Fibroblast of pulmonary artery (primary cell): ENCODE data around the gene PTPN2.
A peak's percentile ranks its signal among the peaks of the same experiment; 100 is the strongest.

Experiments used
- DNase-seq: peaks from one replicate; pipeline ENCODE4 v3.0.0-alpha.2; 2010; ENCODE audit warnings: low read depth
- H3K4me3 ChIP-seq: replicated peaks from 2 replicates; pipeline ENCODE4 v1.5.1; 2011; ENCODE audit warnings: low read depth, mild to moderate bottlenecking, control low read depth, low read length, moderate library complexity
- CTCF ChIP-seq: IDR thresholded peaks from 2 replicates; pipeline ENCODE4 v1.5.1; 2011; ENCODE audit warnings: mild to moderate bottlenecking, control low read depth, low read length, inconsistent platforms; ENCODE audit errors: missing control alignments

PTPN2 gene

GRCh38 chr18:12924616-12925015 is 40.6 kb upstream of the PTPN2 start:
- no peak for TF ChIP-seq CTCF
- H3K4me3 ChIP-seq, result no peak overlapping the region
- DNase-seq, result no peak

GRCh38 chr18:12922266-12922665 is 38.2 kb upstream of the PTPN2 start:
- H3K4me3 ChIP-seq, result no peak overlapping the region
- no peak for DNase-seq
- no peak for TF ChIP-seq CTCF

DNA sequence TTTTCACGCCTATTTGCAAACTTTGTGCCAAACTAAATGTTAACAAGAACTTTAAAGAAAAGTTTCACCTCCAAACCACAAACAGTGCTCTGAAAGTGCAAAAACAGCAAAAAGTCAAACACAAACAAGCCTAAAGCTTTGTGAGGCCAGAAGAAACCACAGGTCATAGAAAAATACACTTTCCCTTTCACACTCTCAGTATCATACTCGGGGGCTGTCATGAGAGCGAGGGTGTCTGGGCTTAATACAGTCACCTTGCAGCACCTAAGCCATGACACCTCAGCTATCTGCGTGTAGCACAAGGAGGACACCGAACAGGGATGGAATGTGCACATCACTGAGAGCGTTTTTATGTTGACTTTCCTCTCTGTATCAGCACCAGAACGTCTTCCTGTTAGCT is 37.1 kb upstream of the PTPN2 start:
- H3K4me3 ChIP-seq, result no peak overlapping the region
- DNase-seq, result no peak
- TF ChIP-seq CTCF, result no peak

GRCh38 chr18:12911929-12912703 is 28.1 kb upstream of the PTPN2 start:
- no peak for DNase-seq
- TF ChIP-seq CTCF, result no peak
- H3K4me3 ChIP-seq, result no peak overlapping the region

GRCh38 chr18:12911025-12911928 is 27.2 kb upstream of the PTPN2 start:
- DNase-seq, result peak; percentile 3

DNA sequence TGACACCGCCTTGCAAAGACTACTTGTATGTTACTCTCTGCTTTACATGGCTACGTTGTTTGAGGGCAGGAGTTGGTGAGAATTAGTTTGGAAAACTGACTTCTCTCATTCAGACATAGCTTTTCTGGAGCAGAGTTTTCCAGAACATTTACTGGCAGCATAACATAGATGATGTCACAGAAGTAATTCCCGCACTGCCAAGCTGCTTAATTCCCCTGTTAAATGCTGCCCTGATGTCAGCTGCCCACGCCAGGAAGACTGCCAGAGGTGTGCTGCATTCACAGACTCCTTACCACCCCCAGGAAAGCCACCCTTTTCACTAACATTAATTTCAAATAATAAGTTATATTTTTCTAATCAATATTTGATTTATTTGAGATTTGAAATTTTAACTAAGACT is 24.7 kb upstream of the PTPN2 start:
- TF ChIP-seq CTCF, result no peak
- no peak overlapping the region for H3K4me3 ChIP-seq
- peak; percentile 35 for DNase-seq

More at GRCh38 chr18:12911025-12911928, 27.2 kb upstream of the PTPN2 start:
- no peak for TF ChIP-seq CTCF
- no peak overlapping the region for H3K4me3 ChIP-seq
